Kidney (tissue), 14 donors: Measurements from ENCODE around the gene PLEKHM3. TPM values are rescaled to one million over a fixed set of nuclear protein-coding genes. Genes with fewer than 3 reads are reported as not detected.

Source experiments
- DNase-seq, 5 donors: peaks; one replicate each; pipeline ENCODE4 v3.0.0-alpha.2; 2013 to 2020
- FAIRE-seq: peaks from 2 replicates; lab custom pipeline; 2012; peaks lifted over from hg19 to GRCh38; lab: Jason Lieb, UNC
- H3K27ac ChIP-seq, 2 donors: one replicate each; pipeline ENCODE4 v1.7.0; 2013; ENCODE audit warnings: low read depth in 2 of 2, low read length in 2 of 2, inconsistent platforms in 1 of 2
- H3K27me3 ChIP-seq: one replicate; pipeline ENCODE4 v1.7.1; 2013; ENCODE audit warnings: low read length, inconsistent platforms; ENCODE audit not compliant: control insufficient read depth, insufficient read depth
- H3K36me3 ChIP-seq, 3 donors: one replicate each; pipeline versions ENCODE4 v1.7.0 to v1.7.1; 2013; ENCODE audit warnings: low read length in 3 of 3, control low read depth in 1 of 3, inconsistent platforms in 1 of 3; ENCODE audit not compliant: insufficient read depth in 3 of 3, control insufficient read depth in 2 of 3
- H3K4me1 ChIP-seq, 3 donors: one replicate each; pipeline versions ENCODE4 v1.7.0 to v1.7.1; 2013; ENCODE audit warnings: low read length in 3 of 3, inconsistent platforms in 1 of 3, low read depth in 1 of 3; ENCODE audit not compliant: control insufficient read depth in 2 of 3, insufficient read depth in 2 of 3
- H3K4me3 ChIP-seq, 3 donors: one replicate each; pipeline versions ENCODE4 v1.7.0 to v1.8.1; 2013; ENCODE audit warnings: low read length in 3 of 3, control low read depth in 1 of 3, inconsistent platforms in 1 of 3
- H3K9ac ChIP-seq, 3 donors: one replicate each; pipeline versions ENCODE4 v1.7.0 to v1.7.1; 2013; ENCODE audit warnings: low read length in 3 of 3, control low read depth in 1 of 3, inconsistent platforms in 1 of 3
- H3K9me3 ChIP-seq, 3 donors: one replicate each; pipeline versions ENCODE4 v1.7.0 to v1.7.1; 2013; ENCODE audit warnings: low read length in 3 of 3, control low read depth in 1 of 3, inconsistent platforms in 1 of 3; ENCODE audit not compliant: control insufficient read depth in 2 of 3, insufficient read depth in 1 of 3
- CTCF ChIP-seq: IDR thresholded peaks from 3 replicates; pipeline ENCODE4 v1.5.1; 2012; ENCODE audit warnings: mild to moderate bottlenecking, moderate library complexity, borderline replicate concordance; ENCODE audit not compliant: insufficient read depth; ENCODE audit errors: extremely low read depth
- intact Hi-C: fragments of 100-400 bp; cut with DNase I; formaldehyde crosslinking; loops from one replicate; pipeline ENCODE4 v1.11.1; 2022
- polyA plus RNA-seq: library from polyadenylated mRNA; stranded (reverse); fragments of 350-450 nt; fragmentation: Illumina TruSeq; extraction: RNeasy Lipid Tissue Mini Kit (QIAGEN cat#74804); gene quantifications from one replicate; pipeline ENCODE4 v1.2.3, GENCODE V29; 2014; ENCODE audit warnings: low read depth, low replicate concordance; ENCODE audit not compliant: insufficient read depth
- total RNA-seq: library from RNA; stranded (reverse); fragmentation: NEBNext Ultra II Directional; extraction: Animal tissue kit (Norgen Biotek cat#: 25700); gene quantifications from one replicate; pipeline ENCODE4 v1.2.1, GENCODE V29; 2021
- donor health status: control.
- donor health status: control.
- donor health status: control.
- donor health status: control.
- donor health status: control.
- donor health status: DM: yes; HTN: yes; CAD: no.
- donor health status: Normal renal cell carcinoma (clear cell type).

Gene PLEKHM3
- total and polyA plus RNA-seq, 2 donors from 2014 or later: 4.2 to 13.5 TPM

DNA sequence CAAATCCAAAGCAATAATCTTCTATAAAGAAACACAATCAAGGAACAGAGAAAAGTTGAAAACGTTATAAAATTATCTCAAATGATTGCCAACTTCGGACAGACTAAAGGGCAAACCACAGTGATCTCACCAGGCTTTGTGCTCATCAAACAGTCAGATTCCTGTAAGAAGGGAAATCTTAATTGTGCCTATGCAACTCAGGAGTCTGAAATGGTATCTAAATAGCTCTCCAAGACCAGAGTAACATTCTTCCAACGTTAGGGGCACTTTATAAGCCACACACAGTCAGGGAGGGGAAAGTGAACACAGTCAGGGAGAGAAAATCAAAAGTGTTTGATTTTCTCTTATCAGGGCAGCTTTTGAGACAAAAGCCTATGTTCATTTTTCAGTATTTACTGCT is 29.4 kb downstream of the PLEKHM3 start:
- H3K36me3 ChIP-seq: peaks cover 0 to 4% (median 4%) of the 10 kb centered on the region in 3 donors
- TF ChIP-seq CTCF: no peak
- DNase-seq: no peak
- no peaks in the 10 kb centered on the region for H3K27me3 ChIP-seq
- intact Hi-C loops: no loop called here
- no peak for FAIRE-seq
- no peaks in the 10 kb centered on the region for H3K4me1 ChIP-seq
- no peak overlapping the region for H3K27ac ChIP-seq
- no peak overlapping the region for H3K4me3 ChIP-seq
- no peaks in the 10 kb centered on the region for H3K9me3 ChIP-seq
- no peak overlapping the region for H3K9ac ChIP-seq

- Histone ChIP-seq H3K9me3 (no peaks in the 10 kb centered on the region), H3K27ac (no peak overlapping the region), H3K36me3 (no peaks in the 10 kb centered on the region), H3K9ac (no peak overlapping the region), H3K27me3 (no peaks in the 10 kb centered on the region), H3K4me3 (no peak overlapping the region), H3K4me1 (no peaks in the 10 kb centered on the region)
- intact Hi-C loops: no loop called here
- no peak for DNase-seq
- no peak for TF ChIP-seq CTCF
- FAIRE-seq: no peak
Observed at GRCh38 chr2:207993151-207993763, 32.1 kb downstream of the PLEKHM3 start.

- H3K27ac ChIP-seq: no peak overlapping the region
- no peak overlapping the region for H3K9ac ChIP-seq
- intact Hi-C loops: no loop called here
- no peaks in the 10 kb centered on the region for H3K36me3 ChIP-seq
- FAIRE-seq: no peak
- TF ChIP-seq CTCF: no peak
- H3K27me3 ChIP-seq: no peaks in the 10 kb centered on the region
- no peaks in the 10 kb centered on the region for H3K4me1 ChIP-seq
- H3K9me3 ChIP-seq: no peaks in the 10 kb centered on the region
- DNase-seq: no peak
- H3K4me3 ChIP-seq: no peak overlapping the region
Observed at GRCh38 chr2:207991944-207992343, 33.4 kb downstream of the PLEKHM3 start.

DNA sequence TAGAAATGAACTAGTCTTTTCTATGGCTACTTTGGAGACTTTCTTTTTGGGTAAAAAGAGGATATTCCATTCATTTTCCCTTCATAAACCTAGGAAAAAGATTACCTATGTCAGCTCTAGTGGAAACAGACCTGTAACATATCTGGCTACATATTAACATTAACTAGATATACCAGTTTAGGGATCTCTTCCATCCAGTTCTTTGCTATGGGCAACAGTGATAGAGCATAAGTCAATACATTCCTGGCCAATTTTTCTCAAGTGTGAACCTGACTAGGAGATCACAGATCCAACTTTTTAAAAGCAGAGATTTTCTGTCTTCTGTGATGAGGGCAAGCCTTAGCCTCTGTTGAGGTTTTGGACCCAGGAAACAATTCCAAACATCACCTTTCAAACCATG is 34.5 kb downstream of the PLEKHM3 start:
- Histone ChIP-seq H3K36me3 (no peaks in the 10 kb centered on the region), H3K9me3 (no peaks in the 10 kb centered on the region), H3K9ac (no peak overlapping the region), H3K4me1 (no peaks in the 10 kb centered on the region), H3K27me3 (no peaks in the 10 kb centered on the region), H3K27ac (no peak overlapping the region), H3K4me3 (no peak overlapping the region)
- FAIRE-seq (no peak), DNase-seq (no peak)
- intact Hi-C loops: no loop called here
- no peak for TF ChIP-seq CTCF
